GM19023 (cell line): ENCODE data around the gene ABTB1.

Source experiments
- ATAC-seq: cut with Tn5 transposase; IDR thresholded peaks from one replicate; pipeline ENCODE4 v1.9.1; 2021; ENCODE audit warnings: mild to moderate bottlenecking, moderate library complexity; ENCODE audit not compliant: unreplicated experiment

Gene ABTB1

DNA sequence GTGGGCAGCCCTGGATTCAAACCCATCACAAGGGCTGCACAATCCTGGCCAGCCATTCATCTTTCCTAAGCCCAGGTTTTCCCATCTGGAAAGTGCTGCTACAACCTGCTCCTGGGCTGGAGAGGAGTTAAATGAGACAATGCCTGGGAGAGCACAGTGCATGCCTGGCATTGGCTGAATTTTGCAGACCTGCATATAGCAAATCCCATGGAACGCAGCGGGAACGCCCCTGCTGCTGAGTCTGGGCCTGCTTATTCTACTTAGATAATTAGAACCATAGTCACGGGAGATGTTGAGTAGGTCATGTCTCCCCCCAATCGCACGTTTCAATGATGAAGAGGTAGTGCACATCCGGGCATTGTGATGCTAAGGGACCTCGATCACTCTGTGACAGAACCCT is 46.6 kb downstream of the ABTB1 start:
- no peak for ATAC-seq

DNA sequence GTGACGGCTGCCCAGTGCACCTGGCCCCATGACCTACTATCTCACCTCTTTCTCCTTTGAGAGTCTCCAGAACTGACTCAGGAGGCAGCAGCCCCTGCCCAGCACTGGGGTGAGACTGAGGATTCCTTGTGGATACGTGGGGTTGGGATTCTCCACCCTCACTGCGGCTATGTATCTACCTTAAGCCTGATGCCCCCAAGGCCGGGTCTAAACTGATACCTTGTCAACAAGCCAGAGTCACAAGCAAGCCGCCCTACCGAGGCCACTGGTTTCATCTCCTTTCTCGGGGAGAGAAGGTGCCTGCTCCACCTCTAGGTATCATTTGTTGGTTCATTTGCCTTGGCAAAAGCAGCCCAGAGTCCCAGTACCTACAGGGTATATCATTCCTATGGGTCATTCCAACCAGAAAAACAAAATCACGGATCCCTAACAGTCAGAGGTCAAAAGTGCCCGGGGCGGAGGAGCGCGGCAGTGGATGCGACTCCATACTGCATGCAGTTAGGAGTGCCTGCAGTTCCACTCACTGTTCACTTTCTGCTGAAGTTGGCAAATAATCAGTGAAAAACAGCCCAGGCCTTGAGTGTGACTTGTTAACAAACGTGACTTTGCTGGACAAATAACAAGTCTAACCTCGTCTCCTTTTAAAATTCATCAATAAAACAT is 47.5 kb downstream of the ABTB1 start:
- ATAC-seq: no peak

DNA sequence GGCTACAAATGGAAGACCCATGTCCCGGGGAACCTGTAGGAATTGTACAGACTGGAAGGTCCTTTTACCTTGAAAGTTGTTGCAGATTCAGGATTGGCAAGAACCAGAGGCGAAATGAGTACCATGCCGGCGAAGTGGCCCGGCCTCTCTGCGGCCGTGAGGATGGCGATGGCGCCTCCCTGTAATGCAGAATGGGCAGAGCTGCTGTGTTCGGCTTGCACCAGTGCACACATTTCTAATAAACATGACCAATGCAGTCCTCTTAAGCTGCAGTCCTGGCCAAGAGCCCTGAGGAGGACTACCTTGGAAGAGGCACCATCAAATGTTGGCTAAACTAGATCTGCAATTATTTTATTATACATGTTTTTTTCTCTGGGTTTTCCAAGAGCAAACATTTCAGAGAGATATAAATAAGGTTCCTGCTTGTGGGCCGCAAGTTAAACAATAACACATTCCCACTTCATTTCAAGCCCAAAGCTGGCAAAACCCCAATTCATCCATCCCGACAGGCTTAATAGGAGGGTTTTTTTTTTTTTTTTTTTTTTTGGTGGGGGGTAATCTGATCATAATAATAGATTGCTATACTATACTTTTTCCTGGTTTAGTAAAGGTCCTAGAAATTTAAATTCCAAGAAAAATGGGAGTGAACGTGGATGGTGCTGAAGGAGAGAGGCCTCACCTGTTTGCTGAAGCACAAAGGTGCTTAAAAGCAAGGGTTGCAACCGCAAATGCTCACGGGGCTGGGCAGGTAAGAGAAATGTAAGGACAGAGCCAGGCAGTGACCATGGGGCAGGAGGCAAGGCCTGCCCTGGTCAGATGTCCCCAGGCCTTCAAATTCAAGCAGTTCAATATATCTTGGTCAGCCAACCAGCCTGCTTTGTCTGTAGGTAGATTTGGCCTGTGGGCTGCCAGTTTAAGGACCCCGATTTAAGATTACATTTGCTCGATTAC is 48.5 kb downstream of the ABTB1 start:
- ATAC-seq: no peak

DNA sequence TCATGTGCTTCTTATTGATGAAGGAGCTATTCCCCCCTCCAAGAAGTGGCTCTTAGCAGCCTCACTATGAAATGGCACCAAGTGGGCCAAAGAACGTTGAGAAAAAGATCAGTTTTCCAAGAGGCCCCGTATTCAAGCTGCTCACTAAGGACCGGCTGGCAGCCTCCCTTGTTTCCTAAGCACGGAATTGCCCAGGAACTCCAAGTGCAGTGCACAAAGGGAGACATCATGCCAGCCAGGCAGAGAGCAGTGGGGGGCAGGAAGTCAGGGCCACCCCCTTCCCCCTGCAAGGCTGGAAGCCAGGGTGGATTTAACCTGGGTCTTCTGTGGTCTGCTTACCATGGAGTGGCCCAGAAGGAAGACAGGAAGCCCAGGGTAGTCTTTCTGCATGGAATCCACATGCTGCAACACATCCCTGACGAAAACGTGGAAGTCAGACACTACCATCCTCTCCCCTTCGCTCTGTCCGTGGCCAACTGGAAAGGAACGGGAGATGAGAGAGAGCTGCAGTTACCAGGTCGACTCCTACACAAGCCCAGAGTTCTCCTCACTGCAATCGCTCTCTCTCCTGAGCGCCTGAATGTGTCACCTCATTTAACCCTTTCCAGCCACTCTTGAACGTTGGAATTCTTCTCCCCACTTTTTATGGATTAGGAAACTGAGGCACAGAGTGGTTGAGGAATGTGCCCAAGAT is 49.5 kb downstream of the ABTB1 start:
- ATAC-seq: no peak

DNA sequence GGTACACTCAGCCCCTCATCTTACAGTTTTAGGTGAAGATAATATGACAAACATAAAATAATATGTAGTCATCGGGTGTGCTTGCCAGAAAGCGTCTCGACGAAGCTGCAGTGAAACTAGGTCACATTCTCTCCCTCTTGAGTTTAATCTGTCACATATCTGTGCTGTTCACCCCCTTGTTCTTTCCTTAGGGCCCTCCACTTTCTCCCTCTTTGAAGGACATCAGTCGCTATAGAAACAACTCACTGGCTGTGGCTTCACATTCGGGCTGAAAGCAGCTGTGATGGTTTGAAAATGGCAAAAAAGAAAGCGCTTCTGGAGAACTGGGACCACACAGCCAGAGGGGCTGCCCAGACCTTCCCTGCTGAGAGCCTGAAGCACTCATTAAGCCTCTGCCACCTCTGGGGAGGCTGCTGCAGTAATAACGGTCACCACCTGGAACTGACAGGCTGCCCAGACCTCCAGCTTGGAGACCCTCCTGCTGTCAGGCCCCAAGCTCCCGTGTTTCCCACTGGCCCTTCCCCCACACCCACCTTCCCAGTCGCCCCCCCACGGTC is 50.3 kb downstream of the ABTB1 start:
- ATAC-seq: no peak

DNA sequence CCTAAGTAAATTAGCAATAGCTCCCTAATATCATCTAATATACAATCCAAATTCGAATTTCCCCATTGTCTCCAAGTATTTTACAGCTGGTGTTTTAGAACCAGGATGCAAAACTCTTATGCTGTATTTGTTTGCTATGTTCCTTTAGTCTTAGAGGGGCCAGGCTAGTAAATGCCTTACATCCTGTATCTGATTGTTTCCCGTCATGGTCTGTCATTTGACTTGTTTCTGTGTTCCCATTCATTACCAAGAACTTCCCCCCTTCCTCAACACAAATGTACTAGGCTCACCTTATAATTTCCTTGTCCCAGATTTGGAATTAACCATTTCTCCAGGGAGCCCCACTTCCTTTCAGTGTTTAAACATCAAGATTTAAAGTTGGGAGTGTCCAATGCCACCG is 54.1 kb downstream of the ABTB1 start:
- no peak for ATAC-seq

DNA sequence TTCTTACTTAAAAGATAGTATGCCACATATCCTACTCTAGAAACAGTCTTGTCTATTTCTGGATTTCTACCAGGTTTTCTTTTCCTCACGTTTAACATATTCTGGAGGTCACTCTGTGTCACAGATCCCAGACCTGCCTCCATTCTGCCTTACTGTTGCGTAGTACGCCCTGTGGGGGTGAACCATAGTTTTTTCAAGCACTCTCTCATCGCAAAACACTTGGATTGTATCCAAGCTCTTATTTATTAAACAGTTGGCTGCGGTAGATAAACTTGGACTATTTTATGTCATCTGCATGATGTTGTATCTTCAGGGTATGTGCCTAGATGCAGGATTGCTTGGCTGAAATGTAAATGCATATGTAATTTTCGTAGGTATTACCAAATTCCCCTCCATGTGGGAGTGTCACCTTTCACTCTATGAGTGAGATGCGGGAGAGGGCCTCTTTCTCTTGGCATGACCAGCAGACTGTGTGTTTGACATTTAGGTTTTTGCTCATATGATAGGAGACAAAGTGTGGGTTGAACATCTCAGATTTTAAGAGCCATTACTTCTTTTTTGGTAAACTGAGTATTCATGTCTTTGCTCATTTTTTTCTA is 55.8 kb downstream of the ABTB1 start:
- no peak for ATAC-seq

DNA sequence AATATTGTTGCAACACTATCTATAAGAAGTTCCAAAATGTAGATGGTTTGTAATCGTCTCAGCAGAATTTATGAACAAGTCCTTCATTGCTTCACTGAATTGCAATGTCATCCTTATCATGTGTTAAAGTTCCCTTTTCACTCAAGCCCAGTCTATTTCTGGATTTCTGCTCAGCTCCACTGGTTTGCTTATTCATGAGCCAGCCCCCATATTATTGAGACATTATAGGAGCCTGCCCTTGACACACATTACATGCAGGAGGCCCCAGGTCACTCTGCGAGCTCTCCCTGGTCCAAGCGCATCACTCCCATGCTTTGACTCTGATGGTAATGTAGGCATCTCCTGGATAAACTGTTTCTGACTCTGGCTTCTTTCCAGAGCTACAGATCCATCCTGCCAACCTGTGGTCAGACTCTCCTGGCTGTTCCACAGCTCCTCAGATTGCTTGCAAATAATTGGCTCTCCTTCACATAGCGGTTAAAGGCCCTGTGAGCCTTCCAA is 56.9 kb downstream of the ABTB1 start:
- ATAC-seq: no peak

DNA sequence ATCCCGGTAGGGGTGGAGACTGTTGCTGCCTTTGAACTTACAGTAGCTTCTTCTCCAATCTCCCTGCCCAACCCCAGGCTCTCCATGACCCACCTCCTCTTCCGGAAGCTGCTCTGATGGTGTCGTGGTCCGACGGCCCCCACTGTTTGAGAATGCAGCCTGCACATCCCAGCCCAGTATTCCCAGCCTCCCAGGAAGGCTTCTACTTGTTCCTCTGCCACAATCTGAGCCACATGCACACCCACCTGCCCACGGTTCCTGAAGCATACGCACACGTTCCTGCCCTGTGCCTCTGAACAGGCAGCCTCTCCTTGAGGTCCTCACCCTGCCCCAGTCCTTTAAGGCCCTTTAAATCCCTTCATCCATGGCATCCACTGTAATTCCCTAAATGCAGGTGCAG is 57.4 kb downstream of the ABTB1 start:
- no peak for ATAC-seq
